ENCODE measurements around the gene RUNX1.

RUNX1 gene

GRCh38 chr21:34825101-34825500, 224.0 kb downstream of the RUNX1 start:
- DNase-seq (ENCODE audit: low read depth): no peak

- DNase-seq (ENCODE audit: low read depth): no peak
These were observed 224.8 kb downstream of the RUNX1 start for GRCh38 chr21:34824314-34824713.

GRCh38 chr21:34822942-34823341, 226.2 kb downstream of the RUNX1 start:
- no peak for DNase-seq (ENCODE audit: low read depth)

- DNase-seq (ENCODE audit: low read depth): no peak
These were observed 226.9 kb downstream of the RUNX1 start for GRCh38 chr21:34822168-34822567.

GRCh38 chr21:34821717-34822116, 227.4 kb downstream of the RUNX1 start:
- DNase-seq (ENCODE audit: low read depth): no peak

GRCh38 chr21:34820051-34820450, 229.1 kb downstream of the RUNX1 start:
- DNase-seq (ENCODE audit: low read depth): no peak

- no peak for DNase-seq (ENCODE audit: low read depth)
These were observed 229.6 kb downstream of the RUNX1 start for GRCh38 chr21:34819357-34819999.

GRCh38 chr21:34818662-34819158, 230.4 kb downstream of the RUNX1 start:
- DNase-seq (ENCODE audit: low read depth): no peak

- no peak for DNase-seq (ENCODE audit: low read depth)
These were observed 231.1 kb downstream of the RUNX1 start for GRCh38 chr21:34817821-34818661.

- no peak for DNase-seq (ENCODE audit: low read depth)
These were observed 233.0 kb downstream of the RUNX1 start for GRCh38 chr21:34815831-34816705.

GRCh38 chr21:34814529-34814951, 234.6 kb downstream of the RUNX1 start:
- no peak for DNase-seq (ENCODE audit: low read depth)

GRCh38 chr21:34813266-34813894, 235.7 kb downstream of the RUNX1 start:
- DNase-seq (ENCODE audit: low read depth): no peak

- no peak for DNase-seq (ENCODE audit: low read depth)
These were observed 236.4 kb downstream of the RUNX1 start for GRCh38 chr21:34812504-34813265.

- no peak for DNase-seq (ENCODE audit: low read depth)
These were observed 237.7 kb downstream of the RUNX1 start for GRCh38 chr21:34811368-34811767.

- no peak for DNase-seq (ENCODE audit: low read depth)
These were observed 238.3 kb downstream of the RUNX1 start for GRCh38 chr21:34810786-34811185.

GRCh38 chr21:34809822-34810221, 239.3 kb downstream of the RUNX1 start:
- no peak for DNase-seq (ENCODE audit: low read depth)

GRCh38 chr21:34808569-34809204, 240.4 kb downstream of the RUNX1 start:
- DNase-seq (ENCODE audit: low read depth): no peak

GRCh38 chr21:34807881-34808568, 241.1 kb downstream of the RUNX1 start:
- DNase-seq (ENCODE audit: low read depth): no peak

GRCh38 chr21:34807146-34807880, 241.8 kb downstream of the RUNX1 start:
- DNase-seq (ENCODE audit: low read depth): no peak
